ENCODE results near the gene EXOSC5.
A peak's percentile ranks its signal among the peaks of the same experiment; 100 is the strongest.
"Not testable (repeated sequence)": the region's sequence is repeated elsewhere in the genome, so short reads cannot be mapped to it uniquely, and the experiment has no call there.

The EXOSC5 gene

DNA sequence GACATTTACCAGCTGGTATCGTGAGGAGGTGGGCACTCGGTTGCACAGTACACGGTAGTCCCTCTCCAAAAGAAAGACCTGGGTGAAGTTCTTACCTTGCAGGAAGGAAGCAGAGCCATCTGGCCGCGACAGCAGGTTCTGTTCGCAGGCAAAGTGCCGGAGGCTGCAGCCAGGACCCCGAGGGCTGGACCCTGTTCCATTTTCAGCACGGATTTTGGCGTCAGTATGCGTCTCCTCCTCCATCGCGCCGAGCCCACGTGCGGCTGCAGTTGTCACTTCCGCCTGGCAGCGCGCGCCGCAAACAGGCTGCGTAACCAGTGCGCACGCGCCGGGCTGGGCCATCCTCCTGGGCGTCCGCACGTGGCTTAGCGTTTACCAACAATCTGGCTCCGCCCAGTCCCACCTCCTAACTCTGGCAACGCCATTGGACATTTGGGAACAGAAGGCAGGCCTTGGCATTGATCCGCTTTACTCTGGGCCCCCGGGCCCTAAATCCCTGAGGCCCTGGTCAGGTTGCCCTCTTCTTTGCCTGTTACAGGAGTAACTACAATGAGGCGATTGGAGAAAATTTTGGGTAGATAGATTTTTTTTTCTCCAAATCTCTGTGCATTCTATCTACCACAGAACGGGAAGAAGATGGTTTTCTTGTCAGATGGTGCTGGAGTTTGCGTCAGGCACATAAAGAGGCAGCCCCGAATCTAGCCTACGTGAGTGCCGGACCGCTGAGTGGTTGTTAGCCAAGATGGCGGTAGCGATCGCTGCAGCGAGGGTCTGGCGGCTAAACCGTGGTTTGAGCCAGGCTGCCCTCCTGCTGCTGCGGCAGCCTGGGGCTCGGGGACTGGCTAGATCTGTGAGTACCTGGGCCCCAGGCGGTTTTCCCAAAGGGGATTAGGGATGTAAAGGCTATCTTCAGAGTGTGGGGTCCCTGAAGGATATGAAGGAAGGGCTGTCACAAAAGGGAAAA lies at the start of gene EXOSC5, which contains the start of gene BCKDHA:
Gene EXOSC5 (minus strand): TSS at position 274 of the 964 bp plus-strand sequence. CDS start 31 bp downstream, at position 243.
Gene BCKDHA (plus strand): TSS at position 733 of the 964 bp plus-strand sequence. CDS start 10 bp downstream, at position 743.
- peak; percentile 99 for DNase-seq (ENCODE audit: low spot score)

DNA sequence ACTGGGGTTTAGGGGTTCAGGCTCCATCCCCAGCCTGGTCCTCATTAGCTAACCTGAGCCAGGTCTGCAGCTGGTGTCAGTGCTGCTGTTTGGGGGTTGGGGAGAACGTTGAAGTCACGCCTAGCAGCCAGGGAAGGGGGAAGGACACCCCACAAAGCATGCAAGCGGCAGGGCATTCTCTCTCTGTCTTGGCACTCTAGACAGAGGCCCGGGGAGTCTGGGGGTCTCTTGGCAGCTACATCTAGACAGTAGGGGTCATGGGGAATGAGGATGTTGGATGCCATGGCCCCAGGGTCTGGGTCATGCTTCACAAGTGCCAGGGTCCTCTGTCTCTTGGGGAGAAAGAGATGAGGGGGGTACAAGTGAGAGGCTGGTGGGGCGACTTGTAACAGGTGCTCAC lies 48.4 kb upstream of the EXOSC5 start:
- no peak for DNase-seq (ENCODE audit: low spot score)

DNA sequence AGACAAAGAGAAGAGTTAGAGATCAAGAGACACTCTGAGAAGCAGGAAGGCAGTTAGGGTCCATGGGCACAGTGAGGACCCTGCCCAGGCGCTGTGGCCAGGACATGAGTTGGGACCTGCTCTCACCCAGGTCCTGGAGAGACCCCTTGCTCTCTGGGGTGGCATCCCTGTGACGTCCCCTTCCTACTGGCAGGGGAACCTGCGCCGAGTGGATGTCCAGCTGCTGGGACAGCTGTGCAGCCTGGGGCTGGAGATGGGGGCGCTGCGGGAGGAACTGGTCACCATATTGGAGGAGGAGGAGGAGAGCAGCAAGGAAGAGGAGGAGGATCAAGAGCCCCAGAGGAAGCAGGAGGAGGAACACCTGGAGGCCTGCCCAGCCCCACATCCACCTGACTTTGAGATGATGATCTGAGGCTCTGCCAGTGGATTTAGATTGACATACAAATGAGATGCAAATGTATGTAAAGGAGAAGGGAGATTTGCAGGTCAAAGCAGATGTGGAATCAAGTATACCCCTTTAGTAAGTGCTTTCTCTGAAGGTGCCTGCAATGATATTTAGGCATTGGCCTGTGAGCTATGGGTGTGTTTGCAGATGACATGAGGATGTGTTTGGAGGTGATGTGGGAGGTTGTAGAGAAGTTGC lies 46.8 kb upstream of the EXOSC5 start:
- no peak for DNase-seq (ENCODE audit: low spot score)

DNA sequence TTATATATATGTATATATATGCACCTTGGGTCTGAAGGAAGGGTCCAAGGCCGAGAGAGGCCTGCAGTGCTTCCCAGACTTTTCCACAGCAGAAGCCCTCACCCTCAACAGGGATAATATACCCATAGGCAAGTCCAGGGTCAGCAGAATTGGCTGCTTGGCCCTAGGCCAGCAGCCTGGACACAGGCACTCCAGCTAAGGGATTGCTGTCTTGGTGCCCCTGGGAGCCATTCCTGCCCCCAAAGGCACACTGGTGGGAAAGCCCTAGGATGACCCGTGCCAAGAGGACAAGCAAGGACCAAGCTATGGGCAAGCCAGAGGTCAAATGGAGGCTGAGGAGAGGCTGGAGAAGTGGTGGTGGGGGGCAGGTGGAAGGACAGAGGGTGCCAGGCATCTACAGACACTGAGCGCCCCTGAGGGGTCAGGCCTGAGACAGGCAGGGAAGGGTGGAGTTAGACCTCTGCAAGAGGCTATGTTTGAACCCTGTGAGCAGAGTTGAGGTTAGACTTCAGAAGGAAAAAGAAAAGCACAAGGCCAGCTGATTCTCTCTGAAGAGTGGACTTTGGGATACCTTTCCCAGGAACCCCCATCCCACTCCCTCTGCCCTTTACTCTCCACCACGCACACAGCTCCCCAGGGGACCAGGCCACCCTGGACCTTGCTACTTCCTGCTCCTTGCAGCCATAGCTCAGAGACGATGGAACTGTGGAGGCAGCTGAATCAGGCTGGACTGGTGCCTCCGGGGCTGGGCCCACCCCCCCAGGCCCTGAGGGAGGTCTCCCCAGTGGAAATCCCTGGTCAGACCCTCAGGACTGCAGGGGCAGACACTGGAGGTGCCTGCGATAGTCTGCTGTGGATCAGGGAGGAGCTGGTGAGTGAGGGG lies 45.6 kb upstream of the EXOSC5 start, which contains the start of gene ERICH4:
Gene ERICH4 (plus strand): TSS at position 684 of the 883 bp plus-strand sequence. CDS start 14 bp downstream, at position 698.
- DNase-seq (ENCODE audit: low spot score), result no peak

DNA sequence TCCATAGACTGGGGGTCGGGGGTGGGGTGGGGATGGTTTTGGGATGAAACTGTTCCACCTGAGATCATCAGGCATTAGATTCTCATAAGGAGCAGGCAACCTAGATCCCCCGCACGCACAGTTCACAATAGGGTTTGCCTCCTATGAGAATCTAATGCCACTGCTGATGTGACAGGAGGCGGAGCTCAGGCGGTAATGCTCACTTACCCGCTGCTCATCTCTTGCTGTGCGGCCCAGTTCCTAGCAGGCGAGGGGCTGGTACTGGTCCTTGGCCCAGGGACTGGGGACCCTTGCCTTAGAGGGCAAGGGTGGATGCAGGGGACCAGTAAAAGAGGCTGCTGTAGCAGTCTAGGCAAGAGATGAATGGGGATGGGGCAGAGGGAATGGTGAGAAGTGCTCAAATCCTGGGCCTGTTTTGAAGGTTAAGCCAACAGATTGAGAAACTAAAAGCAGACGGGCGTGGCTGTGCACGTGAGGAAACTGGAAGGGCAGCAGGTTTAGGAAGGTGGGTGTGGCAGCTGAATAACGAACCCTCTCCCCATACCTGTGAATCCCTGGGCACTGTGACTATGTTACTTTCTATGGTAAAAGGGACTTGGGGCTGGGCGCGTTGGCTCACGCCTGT lies 44.3 kb upstream of the EXOSC5 start:
- no peak for DNase-seq (ENCODE audit: low spot score)

DNA sequence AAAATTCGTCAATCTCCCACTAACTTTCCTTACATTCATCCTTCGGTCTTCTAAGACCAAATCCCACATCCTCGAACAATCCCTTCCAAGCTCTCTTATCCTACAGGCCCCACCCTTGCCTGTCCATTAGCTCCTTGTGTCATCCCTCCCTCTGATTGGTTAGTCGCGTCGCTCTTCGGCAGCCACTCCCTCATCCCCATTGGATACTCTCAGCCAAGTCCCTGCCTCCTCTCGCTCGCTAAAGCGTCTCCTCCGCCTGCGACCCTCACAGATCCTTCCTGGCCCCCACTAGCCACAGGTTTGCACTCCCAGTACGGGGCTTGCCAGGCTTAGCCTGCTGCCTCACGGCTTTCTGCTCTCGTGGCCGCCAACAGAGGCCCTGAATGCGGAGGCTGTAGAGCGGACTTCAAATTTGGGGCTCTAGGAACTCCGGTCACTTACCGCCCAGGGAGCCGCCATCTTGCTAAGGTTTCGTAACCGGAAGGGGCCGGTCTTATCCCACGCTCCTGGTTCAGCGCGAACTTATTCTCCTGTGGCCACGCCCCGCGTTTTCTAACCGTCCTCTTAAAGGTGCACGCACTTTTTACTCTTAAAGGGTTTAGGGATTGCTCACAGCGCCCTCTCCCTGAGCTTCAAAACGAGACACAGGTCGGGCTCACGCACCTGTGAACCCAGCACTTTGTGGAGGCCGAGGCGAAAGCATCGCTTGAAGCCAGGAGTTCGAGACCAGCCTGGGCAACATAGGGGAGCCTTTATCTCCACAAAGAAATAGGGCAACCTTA lies 42.5 kb upstream of the EXOSC5 start, which contains the start of gene DMAC2:
Gene DMAC2 (minus strand): TSS at position 472 of the 782 bp plus-strand sequence. CDS start 13 bp downstream, at position 459.
- peak; percentile 98 for DNase-seq (ENCODE audit: low spot score)

DNA sequence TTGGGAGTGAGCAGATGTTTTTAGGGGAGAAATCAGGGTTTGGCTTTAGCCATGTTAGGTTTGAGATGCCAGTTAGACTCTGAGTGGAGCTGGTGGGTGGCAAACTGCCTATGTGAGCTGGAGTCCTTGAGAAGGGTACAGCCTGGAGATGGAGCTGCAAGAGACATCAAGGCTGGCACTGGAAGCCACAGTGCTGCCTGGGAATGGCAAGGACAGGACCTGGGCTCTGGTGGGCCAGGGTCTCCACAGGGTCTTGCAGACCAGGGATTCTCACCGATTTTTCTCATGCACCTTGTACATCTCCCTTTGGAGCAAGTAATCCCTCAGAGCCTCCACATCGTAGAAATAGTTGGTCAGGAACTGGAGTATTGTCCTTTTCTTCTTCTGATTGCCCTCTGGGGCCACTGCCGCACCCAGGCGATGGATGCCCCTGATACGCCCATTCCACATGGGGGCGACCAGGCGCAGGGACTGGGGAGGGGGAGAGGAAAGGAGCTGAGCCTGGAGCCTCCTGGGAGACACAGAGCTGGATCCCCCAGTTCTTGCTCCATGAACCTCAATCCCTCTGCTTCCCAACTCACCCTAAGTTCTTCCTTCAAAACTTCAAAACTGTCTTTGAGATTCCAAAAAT lies 40.9 kb upstream of the EXOSC5 start:
- no peak for DNase-seq (ENCODE audit: low spot score)

DNA sequence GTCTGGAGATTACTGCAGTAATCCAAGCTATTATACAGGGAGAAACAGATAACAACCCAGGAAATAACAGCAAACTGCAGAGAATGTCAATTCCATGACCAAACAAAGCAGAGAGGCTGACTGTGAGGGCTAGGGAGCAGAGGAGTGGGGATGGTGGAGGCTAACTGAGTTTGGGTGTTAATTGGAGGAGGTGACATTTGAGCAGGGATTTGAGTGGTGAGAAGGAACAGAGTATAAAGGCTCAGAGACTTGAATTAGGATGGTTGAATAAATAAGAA lies 39.5 kb upstream of the EXOSC5 start:
- DNase-seq (ENCODE audit: low spot score), result no peak

DNA sequence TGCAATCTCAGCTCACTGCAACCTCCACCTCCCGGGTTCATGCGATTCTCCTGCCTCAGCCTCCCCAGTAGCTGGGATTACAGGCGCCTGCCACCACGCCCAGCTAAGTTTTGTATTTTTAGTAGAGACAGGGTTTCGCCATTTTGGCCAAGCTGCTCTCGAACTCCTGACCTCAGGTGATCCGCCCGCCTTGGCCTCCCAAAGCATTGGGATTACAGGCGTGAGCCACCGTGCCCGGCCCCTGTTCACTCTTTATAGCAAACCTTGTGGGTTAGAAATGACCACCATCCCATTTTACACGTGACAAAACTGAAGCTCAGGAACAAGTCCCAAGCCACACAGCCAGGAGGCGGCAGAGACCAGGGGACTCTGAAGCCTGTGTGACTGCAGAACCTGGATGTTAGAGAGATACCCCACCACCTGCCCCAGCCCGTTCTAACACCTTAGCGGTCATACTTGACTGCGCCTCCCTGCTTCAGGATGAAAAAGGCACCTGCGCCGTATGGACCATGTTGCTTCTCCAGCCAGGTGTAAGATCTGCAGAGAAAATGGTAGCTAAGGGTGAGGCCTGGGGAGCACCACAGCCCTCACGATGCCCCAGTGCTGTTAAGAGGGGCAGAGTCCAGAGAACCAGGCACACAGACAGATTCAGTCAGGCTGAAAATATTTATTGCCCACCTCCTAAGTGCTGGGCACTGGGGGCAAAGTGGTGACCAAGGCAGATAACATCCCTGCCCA lies 38.9 kb upstream of the EXOSC5 start:
- no peak for DNase-seq (ENCODE audit: low spot score)

DNA sequence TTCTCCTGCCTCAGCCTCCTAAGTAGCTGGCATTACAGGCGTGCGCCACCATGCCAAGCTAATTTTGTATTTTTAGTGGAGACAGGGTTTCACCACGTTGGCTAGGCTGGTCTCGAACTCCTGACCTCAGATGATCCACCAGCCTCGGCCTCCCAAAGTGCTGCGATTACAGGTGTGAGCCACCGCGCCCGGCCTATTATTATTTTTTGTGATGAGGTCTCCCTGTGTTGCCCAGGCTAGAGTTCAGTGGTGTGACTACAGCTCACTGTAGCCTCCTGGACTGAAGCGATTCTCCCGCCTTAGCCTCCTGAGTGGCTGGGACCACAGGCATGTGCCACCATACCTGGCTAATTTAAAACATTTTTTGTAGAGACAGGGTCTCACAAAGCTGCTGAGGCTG lies 38.2 kb upstream of the EXOSC5 start:
- DNase-seq (ENCODE audit: low spot score), result not testable (repeated sequence)

DNA sequence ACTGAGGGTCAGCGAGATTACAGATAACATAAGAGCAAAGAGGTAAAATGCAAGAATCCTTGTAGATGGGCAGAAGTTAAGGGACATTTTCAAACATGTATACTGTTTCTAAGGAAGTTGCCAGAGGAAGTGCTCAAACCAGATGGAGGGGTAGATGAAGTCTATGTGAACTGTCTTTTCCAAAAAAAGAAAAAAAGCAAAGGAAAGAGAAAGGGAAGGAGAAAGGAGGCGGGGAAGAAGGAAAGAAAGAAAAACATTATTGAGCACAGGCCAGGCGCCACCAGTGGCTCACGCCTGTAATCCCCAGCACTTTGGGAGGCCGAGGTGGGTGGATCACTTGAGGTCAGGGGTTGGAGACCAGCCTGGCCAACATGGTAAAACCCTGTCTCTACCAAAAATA lies 37.3 kb upstream of the EXOSC5 start:
- no peak for DNase-seq (ENCODE audit: low spot score)

DNA sequence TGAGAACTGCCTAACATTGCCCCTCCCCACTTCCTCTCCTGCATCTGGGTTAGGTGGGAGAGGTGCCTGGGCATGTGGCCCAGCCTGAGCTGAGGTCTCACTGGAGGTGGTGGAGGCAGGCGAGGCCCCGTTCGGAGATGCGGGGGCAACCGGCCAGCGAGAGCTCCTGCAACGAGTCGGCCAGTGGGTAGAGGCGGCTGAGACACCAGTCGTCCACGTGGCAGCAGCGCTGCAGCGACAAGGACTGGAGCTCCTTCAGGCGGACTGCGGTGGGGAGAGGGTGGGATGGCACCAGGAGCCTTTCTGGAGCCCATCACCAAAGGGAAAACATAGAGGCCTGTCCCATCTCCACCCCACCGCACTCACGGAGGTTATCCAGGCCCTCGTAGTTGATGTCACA lies 36.0 kb upstream of the EXOSC5 start:
- DNase-seq (ENCODE audit: low spot score), result no peak

DNA sequence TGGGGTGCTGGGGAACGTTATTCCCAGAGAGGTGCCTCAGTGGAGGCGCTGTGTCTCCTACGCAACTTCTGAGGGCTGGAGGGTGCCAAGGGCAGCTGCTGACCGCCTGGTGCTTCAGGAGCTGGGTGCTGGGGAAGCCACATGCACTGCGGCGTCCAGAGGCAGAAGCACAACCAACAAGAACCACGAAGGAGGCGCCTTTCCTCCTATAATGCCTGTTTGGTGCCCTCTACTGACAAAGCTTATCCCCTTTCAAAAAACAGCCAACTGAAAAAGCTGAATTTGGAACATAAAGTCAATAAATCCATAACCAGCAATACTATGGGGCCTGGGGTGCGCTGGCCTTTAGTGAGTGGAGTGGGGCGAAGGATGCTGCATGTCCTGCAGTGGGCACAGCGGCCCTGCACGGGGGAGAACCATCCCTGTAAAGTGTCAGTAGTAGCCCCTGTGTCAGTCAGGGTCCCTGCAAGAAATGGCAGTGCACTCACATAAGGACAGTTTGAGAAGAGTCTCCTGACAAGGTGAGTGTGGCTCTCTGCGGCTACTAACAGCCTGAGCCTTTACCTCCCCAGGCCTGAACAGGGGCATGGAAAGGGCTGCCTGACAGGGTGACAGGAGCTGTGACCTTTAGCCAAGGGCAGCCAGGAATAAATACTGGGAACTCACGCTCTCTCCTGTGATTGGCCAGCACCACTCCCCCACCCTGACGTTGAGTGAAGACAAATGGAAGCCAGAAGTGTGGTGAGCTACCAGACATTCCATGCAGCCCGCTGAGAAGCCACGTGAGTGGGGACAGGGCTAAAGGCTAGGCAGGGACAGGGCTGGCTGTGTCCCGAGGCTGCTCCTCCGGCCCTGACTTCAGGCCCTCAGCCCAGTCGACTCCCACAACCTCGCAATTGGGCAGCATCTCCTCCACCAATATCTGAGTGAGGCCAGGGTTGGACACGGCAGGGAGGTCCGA lies 34.5 kb upstream of the EXOSC5 start:
- DNase-seq (ENCODE audit: low spot score), result peak; percentile 61

DNA sequence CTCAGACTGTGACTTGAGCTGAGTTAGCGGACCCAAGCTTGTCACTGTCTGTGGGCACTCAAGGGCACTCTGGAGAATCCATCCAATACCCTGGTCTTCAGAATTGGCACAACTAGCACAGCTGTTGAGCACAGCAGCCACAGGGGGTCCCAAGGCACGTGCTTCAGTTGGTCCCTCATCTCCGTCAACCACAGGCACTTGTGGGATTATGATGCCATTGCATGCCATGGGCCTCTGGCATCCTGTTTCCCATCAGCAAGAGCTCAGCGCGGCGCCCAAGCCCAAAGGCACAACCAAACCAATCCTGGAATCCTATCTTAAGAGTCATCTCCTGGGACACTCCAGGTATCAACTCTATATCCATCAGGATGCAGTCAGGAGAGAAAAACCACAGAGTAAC lies 33.8 kb upstream of the EXOSC5 start:
- no peak for DNase-seq (ENCODE audit: low spot score)

DNA sequence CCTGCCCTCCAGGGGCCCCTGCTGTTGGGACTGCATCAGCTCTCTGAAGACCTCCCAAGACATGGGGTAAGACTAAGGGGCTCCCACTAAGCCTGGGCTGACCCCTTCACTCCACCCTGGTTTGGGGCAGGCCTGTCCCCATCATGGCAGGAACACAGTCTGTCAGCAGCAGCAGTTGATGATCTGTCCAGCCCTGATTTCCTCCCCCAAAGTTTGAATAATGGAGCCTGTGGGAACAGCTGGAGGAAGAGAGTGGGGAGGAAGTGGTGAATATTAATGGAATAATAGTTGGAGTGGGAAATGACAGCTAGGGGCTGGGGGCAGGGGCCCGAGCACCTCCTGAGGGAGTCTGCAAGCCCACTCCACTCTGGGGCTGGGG lies 31.3 kb upstream of the EXOSC5 start:
- no peak for DNase-seq (ENCODE audit: low spot score)

DNA sequence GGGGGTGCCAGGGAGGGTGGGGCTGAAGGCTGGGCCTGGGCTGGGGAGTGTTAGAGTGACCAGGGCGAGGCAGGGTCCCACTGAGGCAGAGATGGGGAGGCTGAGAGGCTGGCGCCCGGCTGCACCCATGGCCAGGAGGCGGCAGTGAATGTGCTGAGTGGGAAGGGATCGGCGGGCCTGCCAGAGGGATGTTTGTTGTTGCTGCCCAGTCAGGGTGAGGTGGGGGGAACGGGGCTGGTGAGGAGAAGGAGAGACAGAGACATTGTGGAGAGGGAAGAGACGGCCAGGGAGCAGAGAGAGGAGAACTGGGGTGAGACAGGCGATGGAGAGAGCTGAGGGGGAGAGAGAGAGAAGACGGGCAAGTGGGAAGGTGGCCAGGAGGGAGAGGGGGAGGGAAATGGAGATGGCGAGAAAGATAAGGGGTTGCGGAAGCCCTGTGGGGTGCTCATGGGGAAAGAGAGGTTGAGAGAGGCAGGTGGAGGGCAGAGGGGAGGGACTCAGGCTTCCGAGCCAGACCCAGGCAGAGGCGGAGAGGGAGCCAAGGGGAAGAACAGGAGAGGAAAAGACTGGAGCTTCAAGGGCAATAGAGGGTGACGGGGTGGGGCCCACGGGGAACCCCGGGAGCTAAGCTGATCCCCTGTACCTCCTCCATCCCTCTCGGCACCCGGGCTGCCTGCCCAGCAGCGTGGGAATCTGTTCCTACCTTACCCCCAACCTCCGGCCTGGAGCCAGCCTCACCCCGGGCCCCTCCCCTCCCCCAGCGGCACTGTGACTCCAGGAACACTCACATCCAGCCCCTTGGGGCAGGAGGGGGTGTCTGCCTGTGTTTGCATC lies 30.7 kb upstream of the EXOSC5 start:
- peak; percentile 33 for DNase-seq (ENCODE audit: low spot score)

DNA sequence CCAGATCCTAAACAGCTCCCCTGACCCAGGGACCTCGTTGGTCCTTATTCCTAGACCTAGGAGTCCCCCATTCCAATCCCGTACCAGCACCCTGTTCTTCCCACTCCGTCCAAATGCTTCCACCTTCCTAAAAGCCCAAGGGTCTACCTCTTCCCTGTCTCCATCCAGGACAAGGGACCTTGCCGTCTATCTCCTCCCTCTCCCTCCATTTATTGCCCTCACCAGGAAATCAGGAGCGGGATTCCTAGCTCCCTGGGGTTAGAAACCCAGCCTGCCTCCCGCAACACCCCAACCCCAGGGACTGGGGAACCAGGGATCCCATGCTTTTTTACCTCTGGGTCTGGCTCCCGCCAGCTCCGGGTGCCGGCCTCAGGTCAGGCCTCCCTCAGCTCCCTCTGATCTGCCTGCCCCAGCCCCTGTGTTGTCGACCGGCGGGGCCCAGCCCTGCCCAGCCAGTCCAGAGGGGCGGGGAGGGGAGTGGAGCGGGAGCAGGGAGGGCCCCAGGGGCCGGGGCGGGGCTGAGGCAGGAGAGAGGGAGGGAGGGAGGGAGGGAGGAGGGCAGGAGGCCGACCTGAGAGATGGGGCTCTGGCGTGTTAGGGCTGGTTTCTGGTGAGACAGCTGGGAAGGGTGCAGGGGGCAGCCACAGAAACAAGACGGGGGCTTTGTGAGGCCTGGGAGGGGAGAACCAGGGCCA lies 29.9 kb upstream of the EXOSC5 start, which contains the start of gene B3GNT8:
Gene B3GNT8 (minus strand): TSS at position 423 of the 695 bp plus-strand sequence. CDS start 596 bp downstream, outside the sequence.
- no peak for DNase-seq (ENCODE audit: low spot score)

Measured in Ammon's horn (tissue), 1 donor.